Measurements from ENCODE around the gene DDX24.
"Not testable (repeated sequence)": the region's sequence is repeated elsewhere in the genome, so short reads cannot be mapped to it uniquely, and the experiment has no call there.

The DDX24 gene

DNA sequence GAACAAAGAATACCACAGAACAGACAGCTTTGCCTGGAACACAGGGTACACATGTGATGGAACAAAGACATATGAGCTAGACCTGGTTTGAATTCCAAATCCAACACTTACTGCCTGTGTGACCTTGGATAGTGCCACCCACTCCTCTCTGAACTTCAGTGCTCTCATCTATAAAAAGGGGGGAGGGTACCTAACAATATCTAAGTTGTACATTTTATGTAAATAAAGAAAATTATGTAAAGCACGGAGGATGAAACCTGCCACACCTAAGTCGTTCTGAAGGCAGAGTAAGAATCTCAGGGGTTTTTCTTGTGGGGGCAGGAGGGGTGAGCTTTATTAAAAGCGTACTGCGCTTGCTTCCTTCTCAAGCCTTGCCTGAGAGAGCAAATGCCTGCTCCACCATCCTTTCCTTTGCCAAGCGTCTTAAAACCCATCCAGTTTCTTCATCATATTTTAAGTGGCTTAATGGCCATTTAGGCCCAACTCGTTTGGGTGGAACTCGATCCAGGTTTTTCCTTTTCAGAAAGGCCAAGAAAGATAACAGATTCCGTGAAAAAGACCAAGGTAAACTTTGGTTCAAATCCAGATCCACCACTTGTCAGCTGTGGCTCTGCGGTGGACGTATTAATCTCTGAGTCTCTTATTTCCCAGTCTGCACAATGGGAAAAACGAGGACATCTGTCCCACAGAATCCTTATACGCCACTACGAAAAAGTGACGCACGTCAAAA lies 946 bp downstream of the DDX24 start:
- no peak for DNase-seq (ENCODE audit: insufficient read length, low spot score)
- TF ChIP-seq, protein P1, sequence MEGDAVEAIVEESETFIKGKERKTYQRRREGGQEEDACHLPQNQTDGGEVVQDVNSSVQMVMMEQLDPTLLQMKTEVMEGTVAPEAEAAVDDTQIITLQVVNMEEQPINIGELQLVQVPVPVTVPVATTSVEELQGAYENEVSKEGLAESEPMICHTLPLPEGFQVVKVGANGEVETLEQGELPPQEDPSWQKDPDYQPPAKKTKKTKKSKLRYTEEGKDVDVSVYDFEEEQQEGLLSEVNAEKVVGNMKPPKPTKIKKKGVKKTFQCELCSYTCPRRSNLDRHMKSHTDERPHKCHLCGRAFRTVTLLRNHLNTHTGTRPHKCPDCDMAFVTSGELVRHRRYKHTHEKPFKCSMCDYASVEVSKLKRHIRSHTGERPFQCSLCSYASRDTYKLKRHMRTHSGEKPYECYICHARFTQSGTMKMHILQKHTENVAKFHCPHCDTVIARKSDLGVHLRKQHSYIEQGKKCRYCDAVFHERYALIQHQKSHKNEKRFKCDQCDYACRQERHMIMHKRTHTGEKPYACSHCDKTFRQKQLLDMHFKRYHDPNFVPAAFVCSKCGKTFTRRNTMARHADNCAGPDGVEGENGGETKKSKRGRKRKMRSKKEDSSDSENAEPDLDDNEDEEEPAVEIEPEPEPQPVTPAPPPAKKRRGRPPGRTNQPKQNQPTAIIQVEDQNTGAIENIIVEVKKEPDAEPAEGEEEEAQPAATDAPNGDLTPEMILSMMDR (IDR thresholded peaks at IDR 0.05; ENCODE audit: insufficient read depth, missing control alignments), result no peak
- FAIRE-seq, result no peak

DNA sequence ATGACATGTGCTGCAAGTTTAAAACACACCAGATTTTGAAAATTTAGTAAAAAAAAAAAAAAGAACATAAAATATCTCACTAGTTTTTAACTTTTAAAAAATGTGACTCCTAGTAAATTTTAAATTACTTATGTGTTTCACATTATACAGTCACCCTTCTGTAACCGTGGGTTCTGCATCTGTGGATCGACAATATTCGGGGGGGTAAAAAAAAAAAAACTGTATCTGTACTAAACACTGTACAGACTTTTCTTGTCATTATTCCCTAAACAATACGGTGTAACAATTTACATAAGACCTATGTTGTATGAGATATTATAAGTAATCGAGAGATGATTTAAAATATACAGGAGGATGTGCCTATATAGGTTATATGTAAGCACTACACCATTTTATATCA lies 3.2 kb downstream of the DDX24 start:
- TF ChIP-seq, protein P1 (IDR thresholded peaks at IDR 0.05; ENCODE audit: insufficient read depth, missing control alignments), result no peak
- DNase-seq (ENCODE audit: insufficient read length, low spot score) (no peak), FAIRE-seq (no peak)

DNA sequence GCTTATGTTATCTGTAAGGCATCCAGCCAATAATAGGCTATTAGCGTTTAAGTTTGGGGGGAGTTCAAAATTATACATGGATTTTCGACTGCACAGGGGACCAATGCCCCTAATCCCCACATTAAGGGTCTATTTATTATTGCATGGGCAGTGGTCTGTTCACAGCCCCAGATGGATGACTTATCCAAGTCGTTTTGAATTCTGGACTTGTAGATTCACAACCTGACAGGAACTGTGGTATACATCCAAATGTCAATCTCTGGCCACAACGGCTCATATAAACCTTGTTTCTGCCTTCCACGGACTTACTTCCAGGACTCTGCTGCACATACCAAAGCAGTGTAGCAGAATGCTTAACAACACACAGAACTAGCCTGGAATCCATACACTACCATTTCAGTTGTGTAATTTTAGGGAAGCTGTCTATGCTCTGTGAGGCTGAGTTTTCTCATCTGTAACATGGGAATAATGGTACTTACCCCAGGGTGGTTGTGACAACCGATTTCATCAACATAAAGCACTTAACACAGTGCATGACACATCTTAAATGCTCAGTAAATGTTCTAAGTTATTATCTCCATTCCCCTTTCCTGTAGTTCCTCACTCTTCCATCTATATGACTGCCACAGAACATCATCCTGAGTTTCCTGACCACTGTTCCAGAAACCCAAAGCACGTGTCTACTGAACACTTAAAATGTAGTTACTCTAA lies 3.7 kb downstream of the DDX24 start:
- DNase-seq (ENCODE audit: insufficient read length, low spot score) (no peak), FAIRE-seq (peak; percentile 25)
- TF ChIP-seq, protein P1 (IDR thresholded peaks at IDR 0.05; ENCODE audit: insufficient read depth, missing control alignments), result no peak

DNA sequence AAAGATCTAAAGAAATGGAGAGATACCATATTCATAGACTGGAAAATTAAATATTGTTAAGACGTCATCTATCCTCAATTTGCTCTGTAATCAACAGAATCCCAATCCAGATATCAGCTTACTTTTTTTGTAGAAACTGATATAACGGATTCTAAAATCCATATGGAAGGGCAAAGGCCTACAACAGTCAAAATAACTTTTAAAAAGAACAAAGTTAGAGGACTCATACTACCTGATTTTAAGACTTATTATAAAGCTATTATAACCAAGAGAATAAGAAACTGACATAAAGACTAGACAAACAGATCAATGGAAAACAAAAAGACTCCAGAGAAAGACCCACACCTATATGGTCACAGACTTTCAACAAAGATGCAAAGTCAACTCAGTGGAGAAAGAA lies 6.0 kb downstream of the DDX24 start:
- TF ChIP-seq, protein P1 (IDR thresholded peaks at IDR 0.05; ENCODE audit: insufficient read depth, missing control alignments), result no peak
- DNase-seq (ENCODE audit: insufficient read length, low spot score), result no peak
- no peak for FAIRE-seq

DNA sequence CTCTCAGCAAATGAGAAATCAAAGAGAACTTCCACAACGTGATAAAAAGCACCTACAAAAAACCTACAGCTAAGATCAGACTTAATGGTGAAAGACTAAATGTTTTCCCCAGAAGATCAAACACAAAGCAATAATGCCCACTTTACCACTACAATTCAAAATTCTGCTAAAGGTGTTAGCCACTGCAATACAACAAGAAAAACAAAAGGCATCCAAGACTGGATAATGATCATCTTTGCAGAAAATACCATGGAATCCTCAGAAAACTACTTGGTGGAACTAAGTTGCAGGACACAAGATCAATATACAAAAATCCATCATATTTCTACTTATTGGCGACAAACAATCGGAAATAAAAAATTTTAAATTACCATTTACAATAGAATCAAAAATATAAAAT lies 6.5 kb downstream of the DDX24 start:
- no peak for FAIRE-seq
- TF ChIP-seq, protein P1 (IDR thresholded peaks at IDR 0.05; ENCODE audit: insufficient read depth, missing control alignments), result no peak
- no peak for DNase-seq (ENCODE audit: insufficient read length, low spot score)

DNA sequence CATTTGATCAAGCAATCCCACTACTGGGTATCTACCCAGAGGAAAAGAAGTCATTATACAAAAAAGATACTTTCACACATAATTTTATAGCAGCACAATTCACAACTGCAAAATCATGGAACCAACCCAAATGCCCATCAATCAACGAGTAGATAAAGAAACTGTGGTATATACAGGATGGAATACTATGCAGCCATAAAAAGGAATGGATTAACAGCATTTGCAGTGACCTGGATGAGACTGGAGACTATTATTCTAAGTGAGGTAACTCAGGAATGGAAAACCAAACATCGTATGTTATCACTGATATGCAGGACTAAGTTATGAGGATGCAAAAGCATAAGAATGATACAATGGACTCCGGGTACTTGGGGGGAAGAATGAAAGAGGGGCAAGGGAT lies 8.9 kb downstream of the DDX24 start:
- FAIRE-seq; DNase-seq (ENCODE audit: insufficient read length, low spot score): not testable (repeated sequence)

DNA sequence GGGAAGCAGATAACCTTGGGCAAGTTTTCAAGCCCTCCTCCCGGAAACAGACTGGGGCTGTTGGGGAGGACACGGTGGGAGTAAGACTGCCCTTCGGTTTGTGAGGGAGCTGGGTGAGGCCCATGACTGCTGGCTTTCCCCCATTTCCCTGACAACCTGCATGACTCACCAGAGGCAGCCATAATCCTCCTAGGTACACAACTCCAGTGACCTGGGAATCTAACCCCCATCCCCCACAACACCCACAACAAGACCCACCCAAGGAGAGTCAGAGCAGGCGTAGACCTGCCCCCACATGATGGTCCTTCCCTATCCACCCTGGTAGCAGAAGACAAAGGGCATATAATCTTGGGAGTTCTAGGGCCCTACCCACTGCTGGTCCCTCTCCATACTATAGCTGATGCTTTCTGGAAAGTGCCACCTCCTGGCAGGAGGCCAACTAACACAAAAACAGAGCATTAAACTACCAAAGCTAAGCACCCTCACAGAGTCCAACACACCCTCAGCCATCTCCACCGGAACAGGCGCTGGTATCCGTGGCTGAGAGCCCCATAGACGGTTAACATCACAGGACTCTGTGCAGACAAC lies 14.8 kb downstream of the DDX24 start:
- FAIRE-seq (no peak), DNase-seq (ENCODE audit: insufficient read length, low spot score) (no peak)
- TF ChIP-seq, protein P1 (IDR thresholded peaks at IDR 0.05; ENCODE audit: insufficient read depth, missing control alignments), result no peak
